Measurements from ENCODE around the gene CFAP251.

The CFAP251 gene

GRCh38 chr12:122005252-122005776 lies 86.9 kb downstream of the CFAP251 start:
- DNase-seq (ENCODE audit: low spot score): no peak

- no peak for DNase-seq (ENCODE audit: low spot score)
Observed at GRCh38 chr12:122006186-122006926, 88.0 kb downstream of the CFAP251 start.

- DNase-seq (ENCODE audit: low spot score): no peak
Observed at GRCh38 chr12:122009741-122010140, 91.3 kb downstream of the CFAP251 start.

GRCh38 chr12:122012184-122012583 lies 93.8 kb downstream of the CFAP251 start:
- no peak for DNase-seq (ENCODE audit: low spot score)

- DNase-seq (ENCODE audit: low spot score): no peak
Observed at GRCh38 chr12:122013136-122013535, 94.7 kb downstream of the CFAP251 start.

- no peak for DNase-seq (ENCODE audit: low spot score)
Observed at GRCh38 chr12:122013791-122014590, 95.6 kb downstream of the CFAP251 start.

- DNase-seq (ENCODE audit: low spot score): no peak
Observed at GRCh38 chr12:122014781-122015180, 96.4 kb downstream of the CFAP251 start.

- no peak for DNase-seq (ENCODE audit: low spot score)
Observed at GRCh38 chr12:122018457-122018856, 100.1 kb downstream of the CFAP251 start.

GRCh38 chr12:122018937-122019336 lies 100.5 kb downstream of the CFAP251 start:
- no peak for DNase-seq (ENCODE audit: low spot score)

GRCh38 chr12:122020795-122021192 lies 102.4 kb downstream of the CFAP251 start:
- no peak for DNase-seq (ENCODE audit: low spot score)

GRCh38 chr12:122021193-122021821 lies 102.9 kb downstream of the CFAP251 start:
- DNase-seq (ENCODE audit: low spot score): peak; percentile 50

GRCh38 chr12:122021822-122022392 lies 103.5 kb downstream of the CFAP251 start, which contains the start of gene BCL7A:
BCL7A (plus strand) TSS chr12:122021884; CDS start chr12:122022092, 208 bp downstream.
- DNase-seq (ENCODE audit: low spot score): peak; percentile 82

- DNase-seq (ENCODE audit: low spot score): peak; percentile 62
Observed at GRCh38 chr12:122022393-122023338, 104.3 kb downstream of the CFAP251 start.

GRCh38 chr12:122023339-122024131 lies 105.1 kb downstream of the CFAP251 start:
- DNase-seq (ENCODE audit: low spot score): peak; percentile 88

GRCh38 chr12:122024132-122024785 lies 105.9 kb downstream of the CFAP251 start:
- no peak for DNase-seq (ENCODE audit: low spot score)

GRCh38 chr12:122026706-122027333 lies 108.4 kb downstream of the CFAP251 start:
- DNase-seq (ENCODE audit: low spot score): no peak

GRCh38 chr12:122028165-122028904 lies 109.9 kb downstream of the CFAP251 start:
- no peak for DNase-seq (ENCODE audit: low spot score)

- no peak for DNase-seq (ENCODE audit: low spot score)
Observed at GRCh38 chr12:122028905-122029560, 110.6 kb downstream of the CFAP251 start.

All from hepatic stellate cell (primary cell).